ENCODE data around the gene MSI2. TPM values are rescaled to one million over a fixed set of nuclear protein-coding genes. Genes with fewer than 3 reads are reported as not detected.
A peak's percentile ranks its signal among the peaks of the same experiment; 100 is the strongest.

MSI2 gene
- total and polyA plus RNA-seq, 9 of the 15 experiments (the other 6 are each of a cell fraction or from before 2014, with no cell fraction given): 4.6 to 61.8 (median 42.4) TPM

- CTCF ChIA-PET (ENCODE audit: low intra/inter-chr PET ratio): no interaction called here
- no peak overlapping the region for H3K4me2 ChIP-seq (ENCODE audit: insufficient read depth, low read length)
- ATAC-seq: peak; percentile 37
Measured at GRCh38 chr17:57724026-57724728, 467.9 kb downstream of the MSI2 start.

More at GRCh38 chr17:57724026-57724728, 467.9 kb downstream of the MSI2 start:
- Histone ChIP-seq H3K27me3 (ENCODE audit: control insufficient read depth in 2 of 2, insufficient read depth in 2 of 2, low read length in 2 of 2) (peaks cover 31 to 80% of the 10 kb centered on the region in 2 experiments), H3K27ac (ENCODE audit: extremely low read depth, low read depth, low read length) (no peak overlapping the region), H3K79me2 (ENCODE audit: control insufficient read depth, insufficient read depth, low read length) (no peaks in the 10 kb centered on the region), H3K9me1 (ENCODE audit: control insufficient read depth, insufficient read depth, low read length) (no peaks in the 10 kb centered on the region), H3K36me3 (ENCODE audit: control insufficient read depth, insufficient read depth, low read length) (no peaks in the 10 kb centered on the region), H3K4me1 (replicated peaks in 1 of 2; ENCODE audit: control insufficient read depth in 2 of 2, insufficient read depth in 2 of 2, low read length in 2 of 2) (no peaks in the 10 kb centered on the region), H3K4me3 (no peak overlapping the region), H3K9ac (ENCODE audit: insufficient read depth in 1 of 2, low read depth in 2 of 2, low read length in 2 of 2) (no peak overlapping the region), H2AFZ (ENCODE audit: low read depth, low read length) (no peak overlapping the region), H4K20me1 (replicated peaks; ENCODE audit: control insufficient read depth, insufficient read depth, low read length) (peaks cover 16% of the 10 kb centered on the region; the same call in 1 of the 2 replicates), H3K9me3 (replicated peaks; ENCODE audit: control insufficient read depth, insufficient read depth, low read depth, low read length) (no peaks in the 10 kb centered on the region)
- intact Hi-C loops (cut with micrococcal nuclease): no loop called here
- FAIRE-seq (no peak), DNase-seq (ENCODE audit: extremely low read depth in 1 of 4, low spot score in 3 of 4) (no peak)
- BruUV-seq (replicated peaks): no TSS peak
- in situ Hi-C loops (cut with MboI): no loop called here
- POLR2A ChIA-PET: interaction anchor here (1.1 kb wide), 1 partner anchor 10 kb away, joined by 3 read pairs; no protein-coding TSS in a partner anchor
- TF ChIP-seq, protein P1, sequence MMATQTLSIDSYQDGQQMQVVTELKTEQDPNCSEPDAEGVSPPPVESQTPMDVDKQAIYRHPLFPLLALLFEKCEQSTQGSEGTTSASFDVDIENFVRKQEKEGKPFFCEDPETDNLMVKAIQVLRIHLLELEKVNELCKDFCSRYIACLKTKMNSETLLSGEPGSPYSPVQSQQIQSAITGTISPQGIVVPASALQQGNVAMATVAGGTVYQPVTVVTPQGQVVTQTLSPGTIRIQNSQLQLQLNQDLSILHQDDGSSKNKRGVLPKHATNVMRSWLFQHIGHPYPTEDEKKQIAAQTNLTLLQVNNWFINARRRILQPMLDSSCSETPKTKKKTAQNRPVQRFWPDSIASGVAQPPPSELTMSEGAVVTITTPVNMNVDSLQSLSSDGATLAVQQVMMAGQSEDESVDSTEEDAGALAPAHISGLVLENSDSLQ (IDR thresholded peaks at IDR 0.05): 0 out of 2 replicates have a peak, but pooled peaks have one; percentile 4
- no peak for TF ChIP-seq MAFG (tag; conservative IDR thresholded peaks at IDR 0.05)
- no peak for TF ChIP-seq GATAD2B (IDR thresholded peaks at IDR 0.05; ENCODE audit: borderline replicate concordance)
- no peak for TF ChIP-seq CBX5 (IDR thresholded peaks at IDR 0.05; ENCODE audit: borderline replicate concordance, low read depth)
- TF ChIP-seq JUND (IDR thresholded peaks at IDR 0.05; ENCODE audit: borderline replicate concordance, low read depth, low read length): peak; percentile 31; the same call in 1 of the 2 replicates
- no peak for TF ChIP-seq JUND (tag; IDR thresholded peaks at IDR 0.05; ENCODE audit: borderline replicate concordance, low read depth, low read length)
- TF ChIP-seq MYC (IDR thresholded peaks at IDR 0.05; ENCODE audit: low read depth, low read length): no peak
- TF ChIP-seq MYC (CRISPR knock-in tag; IDR thresholded peaks at IDR 0.05; ENCODE audit: borderline replicate concordance, low read depth): no peak
- no peak for TF ChIP-seq ZSCAN32 (CRISPR knock-in tag; IDR thresholded peaks at IDR 0.05)
- no peak for TF ChIP-seq RBFOX2 (IDR thresholded peaks at IDR 0.05; ENCODE audit: low read depth, low read length)
- 6% methylated on average over 14 of the region's 14 CpGs for WGBS (ENCODE audit: insufficient coverage, low coverage, missing lambda C conversion rate)

Data from K562 (cell line).